SK-N-SH (cell line): Measurements from ENCODE around the gene TNNC1. TPM values are rescaled to one million over a fixed set of nuclear protein-coding genes. Genes with fewer than 3 reads are reported as not detected.
A peak's percentile ranks its signal among the peaks of the same experiment; 100 is the strongest.

Source experiments
- CTCF ChIA-PET: fragments of 300-600, 350-600 bp; formaldehyde crosslinking; extraction: SDS; loops from one replicate; lab custom pipeline; 2021; lab: Yijun Ruan, JAX
- POLR2A ChIA-PET: fragments of 350-600 bp; sonication (Branson Sonifier 250); formaldehyde crosslinking; extraction: SDS; loops from one replicate; lab custom pipeline; 2020; ENCODE audit warnings: antibody characterized with exemption, inconsistent platforms; lab: Yijun Ruan, JAX
- DNase-seq: peaks from one replicate; pipeline ENCODE4 v3.0.0; 2012
- H2AFZ ChIP-seq: fragments of 200-600 bp; sonication (generic); 2 replicates; pipeline ENCODE4 v1.8.1; 2016; ENCODE audit warnings: antibody characterized with exemption, mild to moderate bottlenecking, low read depth
- H3F3A ChIP-seq: fragments of 200-600 bp; sonication (generic); replicated peaks from 2 replicates; pipeline ENCODE3; 2016; ENCODE audit warnings: antibody characterized with exemption, mild to moderate bottlenecking; ENCODE audit not compliant: insufficient read depth
- H3K27ac ChIP-seq, 2 experiments: fragments of 200-500 bp in 1 of 2; fragments of 200-600 bp in 1 of 2; sonication (Bioruptor generic) in 1 of 2; sonication (generic), shearing (Covaris generic) in 1 of 2; 2 replicates each; pipeline versions ENCODE4 v1.5.1 to v1.6.1; 2014 to 2016; ENCODE audit warnings: low read depth in 2 of 2, inconsistent platforms in 1 of 2, low read length in 1 of 2, mild to moderate bottlenecking in 1 of 2, mixed read lengths in 1 of 2
- H3K27me3 ChIP-seq: fragments of 200-600 bp; sonication (generic), shearing (Covaris generic); 2 replicates; pipeline ENCODE4 v1.6.1; 2016; ENCODE audit warnings: mixed run types; ENCODE audit not compliant: insufficient read depth
- H3K36me3 ChIP-seq, 2 experiments: fragments of 200-500 bp in 1 of 2; fragments of 200-600 bp in 1 of 2; sonication (Bioruptor generic) in 1 of 2; sonication (generic) in 1 of 2; replicated peaks in 1 of 2; 2 replicates each; pipeline versions ENCODE3 to v1.5.1; 2014 to 2016; ENCODE audit warnings: low read length in 1 of 2, mild to moderate bottlenecking in 1 of 2; ENCODE audit not compliant: insufficient read depth in 2 of 2, control insufficient read depth in 1 of 2
- H3K4me1 ChIP-seq, 2 experiments: fragments of 200-500 bp in 1 of 2; fragments of 200-600 bp in 1 of 2; sonication (Bioruptor generic) in 1 of 2; sonication (generic), shearing (Covaris generic) in 1 of 2; 2 replicates each; pipeline versions ENCODE4 v1.5.1 to v1.6.1; 2014 to 2016; ENCODE audit warnings: low read depth in 1 of 2, low read length in 1 of 2, mixed run types in 1 of 2; ENCODE audit not compliant: insufficient read depth in 2 of 2, control insufficient read depth in 1 of 2
- H3K4me2 ChIP-seq: fragments of 200-600 bp; sonication (generic), shearing (Covaris generic); 2 replicates; pipeline ENCODE4 v1.6.1; 2017; ENCODE audit warnings: mixed run types
- H3K4me3 ChIP-seq, 2 experiments: fragments of 200-500 bp in 1 of 2; fragments of 200-600 bp in 1 of 2; sonication (Bioruptor generic) in 1 of 2; sonication (generic), shearing (Covaris generic) in 1 of 2; 2 replicates each; pipeline versions ENCODE4 v1.5.1 to v1.8.1; 2014 to 2016; ENCODE audit warnings: low read depth in 2 of 2, inconsistent platforms in 1 of 2, low read length in 1 of 2, mild to moderate bottlenecking in 1 of 2, mixed read lengths in 1 of 2, moderate library complexity in 1 of 2
- H3K79me2 ChIP-seq: fragments of 200-600 bp; sonication (generic); 2 replicates; pipeline ENCODE4 v1.8.1; 2017; ENCODE audit warnings: mild to moderate bottlenecking; ENCODE audit not compliant: insufficient read depth
- H3K9ac ChIP-seq: fragments of 200-600 bp; sonication (generic); 2 replicates; pipeline ENCODE4 v1.6.1; 2017; ENCODE audit warnings: mixed run types
- H3K9me2 ChIP-seq: fragments of 200-600 bp; sonication (generic); 2 replicates; pipeline ENCODE4 v1.6.1; 2017; ENCODE audit warnings: mixed run types
- H3K9me3 ChIP-seq: fragments of 200-600 bp; sonication (generic); 2 replicates; pipeline ENCODE4 v1.6.1; 2017; ENCODE audit warnings: mixed run types, mild to moderate bottlenecking, moderate library complexity
- H4K20me1 ChIP-seq: fragments of 200-600 bp; sonication (generic); 2 replicates; pipeline ENCODE4 v1.6.1; 2017; ENCODE audit warnings: mild to moderate bottlenecking, mixed run types; ENCODE audit not compliant: insufficient read depth
- CHD2 ChIP-seq: fragments of 150-350 bp; IDR thresholded peaks from 2 replicates; pipeline ENCODE4 v1.6.1; 2018; ENCODE audit warnings: low read length; ENCODE audit not compliant: partially characterized antibody
- ELF1 ChIP-seq: IDR thresholded peaks from 2 replicates; pipeline ENCODE4 v1.4.0; 2012
- EP300 ChIP-seq, 2 experiments: IDR thresholded peaks; 2 replicates each; pipeline versions ENCODE4 v1.4.0 to v1.6.1; 2012; ENCODE audit warnings: borderline replicate concordance in 1 of 2, low read depth in 1 of 2, low read length in 1 of 2
- EZH2phosphoT487 ChIP-seq: fragments of 200-600 bp; sonication (generic); IDR thresholded peaks from 2 replicates; pipeline ENCODE4 v1.6.1; 2017; ENCODE audit warnings: low read depth, mixed run types, mild to moderate bottlenecking, antibody characterized with exemption, moderate library complexity, borderline replicate concordance
- FOSL2 ChIP-seq: IDR thresholded peaks from 2 replicates; pipeline ENCODE4 v1.4.0; 2012; ENCODE audit warnings: low read depth, mild to moderate bottlenecking, moderate library complexity, borderline replicate concordance
- FOXM1 ChIP-seq: IDR thresholded peaks from 2 replicates; pipeline ENCODE4 v1.4.0; 2012; ENCODE audit warnings: low read depth, mild to moderate bottlenecking
- GATA2 ChIP-seq: sonication (generic); formaldehyde crosslinking; IDR thresholded peaks from 2 replicates; pipeline ENCODE4 v1.5.0; 2020; ENCODE audit warnings: mild to moderate bottlenecking, missing genetic modification reagents
- NFIC ChIP-seq: IDR thresholded peaks from 2 replicates; pipeline ENCODE4 v1.4.0; 2012; ENCODE audit warnings: borderline replicate concordance
- NRF1 ChIP-seq: IDR thresholded peaks from 2 replicates; pipeline ENCODE4 v1.6.1; 2012; ENCODE audit warnings: low read depth, mild to moderate bottlenecking, low read length
- RAD21 ChIP-seq: IDR thresholded peaks from 2 replicates; pipeline ENCODE4 v1.6.1; 2012; ENCODE audit warnings: mild to moderate bottlenecking, low read length
- RCOR1 ChIP-seq: fragments of 150-350 bp; IDR thresholded peaks from 2 replicates; pipeline ENCODE4 v1.6.1; 2017; ENCODE audit warnings: antibody characterized with exemption, low read length
- RFX5 ChIP-seq: IDR thresholded peaks from 2 replicates; pipeline ENCODE4 v1.6.1; 2012; ENCODE audit warnings: mild to moderate bottlenecking, improper control_type of control experiment, low read length
- RXRA ChIP-seq: IDR thresholded peaks from 2 replicates; pipeline ENCODE4 v1.4.0; 2012; ENCODE audit warnings: low read depth, mild to moderate bottlenecking, borderline replicate concordance
- USF1 ChIP-seq: IDR thresholded peaks from 2 replicates; pipeline ENCODE4 v1.4.0; 2012; ENCODE audit warnings: low read depth, borderline replicate concordance
- USF2 ChIP-seq: fragments of 150-350 bp; IDR thresholded peaks from 2 replicates; pipeline ENCODE4 v1.6.1; 2017; ENCODE audit warnings: antibody characterized with exemption, low read length, low read depth, borderline replicate concordance
- WGBS: methylation state at CpG from one replicate; pipeline ENCODE4 v1.1.6; 2017; ENCODE audit warnings: low lambda C conversion rate; 5-methylcytosine and 5-hydroxymethylcytosine counted together
- polyA plus RNA-seq, 3 experiments: library from polyadenylated mRNA; depleted of rRNA; stranded (reverse); fragments of >200 nt; gene quantifications; 2 replicates each; pipeline ENCODE4 v1.2.3, GENCODE V29; 2012
- TF ChIP-seq, protein P1 (sequence below): fragments of 150-350 bp; IDR thresholded peaks from 2 replicates; pipeline ENCODE4 v1.6.1; 2016; ENCODE audit warnings: mild to moderate bottlenecking, low read depth, low read length
- TF ChIP-seq, protein P2 (sequence below): fragments of 200-600 bp; sonication (generic); IDR thresholded peaks from 2 replicates; pipeline ENCODE4 v1.6.1; 2017; ENCODE audit warnings: antibody characterized with exemption, mild to moderate bottlenecking, moderate library complexity

TNNC1 gene
- polyA plus RNA-seq, 1 of the 3 experiments (the other 2 are of a cell fraction): 2.6 TPM

DNA sequence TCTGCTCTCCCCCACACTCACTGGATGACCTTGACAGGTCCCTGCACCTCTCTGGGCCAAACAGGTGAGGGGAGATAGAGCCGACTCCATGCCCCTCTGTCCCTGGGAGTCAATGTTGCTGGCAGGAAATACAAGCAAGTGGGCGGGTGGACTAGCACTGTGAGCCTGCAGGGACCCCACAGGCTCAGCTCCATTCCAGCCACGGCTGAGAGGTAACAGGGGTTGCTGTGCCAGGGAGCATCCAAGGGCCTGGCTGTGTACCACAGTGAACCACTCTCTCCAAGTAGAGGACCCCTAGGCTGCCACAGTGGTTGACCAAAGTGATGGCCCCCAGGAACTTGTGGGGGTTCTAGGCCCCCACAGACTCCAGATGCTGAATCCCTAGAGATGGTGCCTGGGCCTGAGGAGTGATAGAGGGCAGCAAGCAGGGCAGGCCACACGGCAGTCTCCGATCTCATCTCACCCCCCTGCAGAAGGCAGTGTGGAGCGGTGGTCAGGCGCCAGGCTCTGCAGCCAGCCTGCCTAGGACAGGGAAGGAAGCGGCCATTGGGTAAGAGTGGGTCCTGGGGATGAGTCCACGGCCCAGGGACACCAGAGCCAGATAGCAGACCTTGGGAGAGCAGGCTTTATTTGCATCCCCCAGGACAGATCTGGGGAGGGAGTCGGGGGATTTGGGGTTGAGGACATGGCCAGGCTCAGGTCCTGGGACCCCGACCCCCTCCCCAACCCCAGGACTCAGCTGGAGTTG lies 3.2 kb downstream of the TNNC1 start:
- DNase-seq: no peak
- 74% methylated on average over 6 of the region's 11 CpGs for WGBS
- CTCF ChIA-PET: interaction anchor here (1.3 to 16.5 kb wide), 3 partner anchors 8 to 25 kb away, joined by 4 to 578 read pairs (median 5); no protein-coding TSS in a partner anchor
- no peaks in the 10 kb centered on the region for H3K9me3 ChIP-seq
- H3K4me2 ChIP-seq: no peak overlapping the region
- H3K9me2 ChIP-seq: no peaks in the 10 kb centered on the region
- peaks cover 0 to 15% of the 10 kb centered on the region in 2 experiments; a peak in 1 of 4 replicates for H3K4me1 ChIP-seq
- H3K79me2 ChIP-seq: peaks cover 5% of the 10 kb centered on the region; the same call in 1 of the 2 replicates
- H2AFZ ChIP-seq: no peak overlapping the region
- H3K27me3 ChIP-seq: no peaks in the 10 kb centered on the region
- POLR2A ChIA-PET: no interaction called here
- no peaks in the 10 kb centered on the region for H4K20me1 ChIP-seq
- peak overlapping the region in 1 of 2 experiments; percentile 34; a peak in 1 of 4 replicates for H3K27ac ChIP-seq
- no peak overlapping the region for H3K9ac ChIP-seq
- no peaks in the 10 kb centered on the region for H3F3A ChIP-seq
- no peak overlapping the region for H3K4me3 ChIP-seq
- no peaks in the 10 kb centered on the region for H3K36me3 ChIP-seq
- TF ChIP-seq FOXM1: no peak
- no peak for TF ChIP-seq EZH2phosphoT487
- no peak for TF ChIP-seq NRF1
- TF ChIP-seq CHD2: no peak
- TF ChIP-seq RCOR1: no peak
- TF ChIP-seq, protein P1, sequence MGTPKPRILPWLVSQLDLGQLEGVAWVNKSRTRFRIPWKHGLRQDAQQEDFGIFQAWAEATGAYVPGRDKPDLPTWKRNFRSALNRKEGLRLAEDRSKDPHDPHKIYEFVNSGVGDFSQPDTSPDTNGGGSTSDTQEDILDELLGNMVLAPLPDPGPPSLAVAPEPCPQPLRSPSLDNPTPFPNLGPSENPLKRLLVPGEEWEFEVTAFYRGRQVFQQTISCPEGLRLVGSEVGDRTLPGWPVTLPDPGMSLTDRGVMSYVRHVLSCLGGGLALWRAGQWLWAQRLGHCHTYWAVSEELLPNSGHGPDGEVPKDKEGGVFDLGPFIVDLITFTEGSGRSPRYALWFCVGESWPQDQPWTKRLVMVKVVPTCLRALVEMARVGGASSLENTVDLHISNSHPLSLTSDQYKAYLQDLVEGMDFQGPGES: no peak
- TF ChIP-seq ELF1: no peak
- no peak for TF ChIP-seq USF1
- no peak for TF ChIP-seq FOSL2
- no peak for TF ChIP-seq GATA2 (CRISPR knock-in tag)
- TF ChIP-seq RFX5: no peak
- TF ChIP-seq, protein P2, sequence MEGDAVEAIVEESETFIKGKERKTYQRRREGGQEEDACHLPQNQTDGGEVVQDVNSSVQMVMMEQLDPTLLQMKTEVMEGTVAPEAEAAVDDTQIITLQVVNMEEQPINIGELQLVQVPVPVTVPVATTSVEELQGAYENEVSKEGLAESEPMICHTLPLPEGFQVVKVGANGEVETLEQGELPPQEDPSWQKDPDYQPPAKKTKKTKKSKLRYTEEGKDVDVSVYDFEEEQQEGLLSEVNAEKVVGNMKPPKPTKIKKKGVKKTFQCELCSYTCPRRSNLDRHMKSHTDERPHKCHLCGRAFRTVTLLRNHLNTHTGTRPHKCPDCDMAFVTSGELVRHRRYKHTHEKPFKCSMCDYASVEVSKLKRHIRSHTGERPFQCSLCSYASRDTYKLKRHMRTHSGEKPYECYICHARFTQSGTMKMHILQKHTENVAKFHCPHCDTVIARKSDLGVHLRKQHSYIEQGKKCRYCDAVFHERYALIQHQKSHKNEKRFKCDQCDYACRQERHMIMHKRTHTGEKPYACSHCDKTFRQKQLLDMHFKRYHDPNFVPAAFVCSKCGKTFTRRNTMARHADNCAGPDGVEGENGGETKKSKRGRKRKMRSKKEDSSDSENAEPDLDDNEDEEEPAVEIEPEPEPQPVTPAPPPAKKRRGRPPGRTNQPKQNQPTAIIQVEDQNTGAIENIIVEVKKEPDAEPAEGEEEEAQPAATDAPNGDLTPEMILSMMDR: no peak
- no peak; the same call in 1 of the 2 replicates for TF ChIP-seq NFIC
- no peak for TF ChIP-seq EP300 (IDR thresholded peaks at IDR 0.05; ENCODE audit: borderline replicate concordance in 1 of 2, low read depth in 1 of 2, low read length in 1 of 2)
- TF ChIP-seq USF2: no peak
- TF ChIP-seq RXRA: no peak
- TF ChIP-seq RAD21: no peak
- TF ChIP-seq, all 33 proteins: peak for 0
